Inflammatory macrophage treated with lipopolysaccharide for 1 hour (primary cell): ENCODE data around the gene PCBP3.
A peak's percentile ranks its signal among the peaks of the same experiment; 100 is the strongest.

Source experiments
- DNase-seq, 2 donors: peaks; one replicate each; pipeline ENCODE4 v3.0.0-alpha.2; 2020 to 2022

PCBP3 gene

GRCh38 chr21:45818276-45818903 lies 174.9 kb downstream of the PCBP3 start:
- peak; percentile 6 to 7 for DNase-seq

GRCh38 chr21:45818904-45819285 lies 175.4 kb downstream of the PCBP3 start:
- peak; percentile 18 to 44 for DNase-seq

GRCh38 chr21:45819478-45820170 lies 176.1 kb downstream of the PCBP3 start:
- no peak for DNase-seq

GRCh38 chr21:45820171-45821091 lies 176.9 kb downstream of the PCBP3 start:
- peak; percentile 67 to 85 for DNase-seq

GRCh38 chr21:45821315-45821962 lies 177.9 kb downstream of the PCBP3 start:
- DNase-seq: no peak

- DNase-seq: no peak
These were observed 178.5 kb downstream of the PCBP3 start for GRCh38 chr21:45821998-45822397.

- no peak for DNase-seq
These were observed 179.0 kb downstream of the PCBP3 start for GRCh38 chr21:45822429-45823099.

GRCh38 chr21:45823100-45823681 lies 179.7 kb downstream of the PCBP3 start:
- no peak for DNase-seq

- DNase-seq: no peak
These were observed 181.2 kb downstream of the PCBP3 start for GRCh38 chr21:45824546-45825215.

GRCh38 chr21:45825219-45825618 lies 181.7 kb downstream of the PCBP3 start:
- no peak for DNase-seq

GRCh38 chr21:45826676-45827301 lies 183.3 kb downstream of the PCBP3 start:
- no peak for DNase-seq

GRCh38 chr21:45827302-45827692 lies 183.8 kb downstream of the PCBP3 start:
- no peak for DNase-seq

- DNase-seq: no peak
These were observed 184.5 kb downstream of the PCBP3 start for GRCh38 chr21:45827881-45828579.

GRCh38 chr21:45828580-45829570 lies 185.3 kb downstream of the PCBP3 start:
- no peak for DNase-seq

GRCh38 chr21:45829668-45830067 lies 186.1 kb downstream of the PCBP3 start:
- no peak for DNase-seq

- no peak for DNase-seq
These were observed 186.7 kb downstream of the PCBP3 start for GRCh38 chr21:45830221-45830640.

- no peak for DNase-seq
These were observed 187.3 kb downstream of the PCBP3 start for GRCh38 chr21:45830720-45831366.

- no peak for DNase-seq
These were observed 188.6 kb downstream of the PCBP3 start for GRCh38 chr21:45831991-45832740.
